Measurements from ENCODE around the gene BCL2. TPM values are rescaled to one million over a fixed set of nuclear protein-coding genes. Genes with fewer than 3 reads are reported as not detected.
"Not testable (repeated sequence)": the region's sequence is repeated elsewhere in the genome, so short reads cannot be mapped to it uniquely, and the experiment has no call there.

BCL2 gene
- total RNA-seq (10 to 100 TPM; 23.7 to 25.4 TPM), polyA plus RNA-seq (1 to 10 TPM; 2.6 to 4.3 TPM)
- long read RNA-seq, donor 1, full-length matches to known transcripts = 7 of 34 reads
- long read RNA-seq, donor 1, partial matches to known transcripts = 0 of 34 reads
- long read RNA-seq, donor 1, other reads (novel, unspliced or antisense) = 27 of 34 reads
- long read RNA-seq, donor 2, full-length matches to known transcripts = 2 of 20 reads
- long read RNA-seq, donor 2, partial matches to known transcripts = 0 of 20 reads
- long read RNA-seq, donor 2, other reads (novel, unspliced or antisense) = 18 of 20 reads

DNA sequence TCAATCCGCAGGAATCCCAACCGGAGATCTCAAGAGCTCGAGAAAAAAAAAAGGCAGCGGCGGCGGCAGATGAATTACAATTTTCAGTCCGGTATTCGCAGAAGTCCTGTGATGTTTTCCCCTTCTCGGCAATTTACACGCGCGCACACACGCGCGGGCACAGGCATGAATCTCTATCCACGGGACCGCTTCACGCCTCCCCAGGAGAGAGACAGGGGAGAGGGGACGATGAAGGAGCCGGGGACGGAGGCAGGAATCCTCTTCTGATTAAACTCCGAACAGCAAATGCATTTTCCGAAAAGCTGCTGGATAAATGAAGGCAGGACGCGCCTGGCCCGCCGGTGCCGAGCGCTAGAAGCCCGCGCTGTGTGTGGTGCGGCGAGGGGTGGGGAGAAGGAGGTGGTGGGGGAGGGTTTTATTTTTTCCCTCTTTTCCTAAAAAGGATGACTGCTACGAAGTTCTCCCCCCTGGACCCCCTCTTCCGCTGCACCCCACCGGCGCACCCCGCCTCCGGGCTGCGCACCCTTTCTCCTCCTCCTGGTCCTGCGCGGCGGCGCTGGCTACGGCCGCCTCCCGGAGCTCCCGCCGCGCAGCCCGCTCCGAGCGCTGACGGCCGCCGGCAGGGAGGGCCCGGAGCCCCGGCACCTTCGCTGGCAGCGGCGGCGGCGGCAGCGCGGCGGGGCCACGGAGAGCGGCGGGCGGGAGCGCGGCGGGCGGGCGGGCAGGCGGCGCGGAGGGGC, at the start of gene BCL2:
Gene BCL2, minus strand, starts transcription at position 387 of the 740 bp plus-strand sequence.
- WGBS, 2 donors = 0 to 1% methylated on average over 56 to 78 of the region's 78 CpGs
- ATAC-seq (ENCODE audit: low FRiP score) (peak; percentile 53), DNase-seq (peak; percentile 71 to 83)
- peak within 1 kb of the TSS; percentile 87 to 97 for H3K4me3 ChIP-seq (ENCODE audit: low read length in 2 of 2)
- no peaks in the 10 kb centered on the region for H3K36me3 ChIP-seq (ENCODE audit: control insufficient read depth in 1 of 2, insufficient read depth in 2 of 2, low read length in 1 of 2)
- H3K27me3 ChIP-seq (ENCODE audit: control insufficient read depth in 1 of 2, insufficient read depth in 2 of 2, low read length in 1 of 2) = no peaks in the 10 kb centered on the region
- peaks cover 0 to 2% of the 10 kb centered on the region in 2 donors for H3K4me1 ChIP-seq (ENCODE audit: control insufficient read depth in 1 of 2, insufficient read depth in 2 of 2, low read length in 2 of 2)
- intact Hi-C loops (cut with DNase I) = loop anchor here (2.0 to 5.0 kb wide), 5 partner anchors 47 to 302 kb away; partner anchors contain the start of gene KDSR (in 1 of the 2)
- H3K9me3 ChIP-seq (ENCODE audit: control insufficient read depth, low read length) = no peaks in the 10 kb centered on the region
- H3K27ac ChIP-seq (ENCODE audit: low read depth in 1 of 2, low read length in 2 of 2) = peak within 1 kb of the TSS; percentile 44 to 91

DNA sequence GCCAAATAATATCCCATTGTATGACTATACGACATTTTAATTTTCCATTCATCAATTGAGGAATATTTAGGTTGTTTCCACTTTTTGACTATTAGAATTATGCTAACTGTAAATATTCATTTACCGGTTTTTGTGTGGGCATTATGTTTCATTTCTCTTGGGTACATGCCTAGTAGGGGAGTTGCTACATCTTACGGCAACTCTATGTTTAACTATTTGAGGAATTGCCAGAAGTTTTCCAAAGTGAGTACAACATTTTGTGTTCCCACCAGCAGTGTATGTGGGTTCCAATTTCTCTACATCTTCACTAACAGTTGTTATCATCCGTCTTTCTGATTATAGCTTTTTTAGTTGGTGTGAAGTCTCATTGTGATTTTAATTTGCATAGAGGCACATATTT, 49.0 kb upstream of the BCL2 start:
- WGBS, 2 donors = 41 to 42% methylated on average over 4 of the region's 4 CpGs
- intact Hi-C loops (cut with DNase I) = no loop called here
- H3K4me3 ChIP-seq (ENCODE audit: low read length in 2 of 2) = no peak overlapping the region
- no peaks in the 10 kb centered on the region for H3K4me1 ChIP-seq (ENCODE audit: control insufficient read depth in 1 of 2, insufficient read depth in 2 of 2, low read length in 2 of 2)
- ATAC-seq (ENCODE audit: low FRiP score) (no peak), DNase-seq (no peak)
- H3K36me3 ChIP-seq (ENCODE audit: control insufficient read depth in 1 of 2, insufficient read depth in 2 of 2, low read length in 1 of 2) = no peaks in the 10 kb centered on the region
- no peak overlapping the region for H3K27ac ChIP-seq (ENCODE audit: low read depth in 1 of 2, low read length in 2 of 2)
- H3K9me3 ChIP-seq (ENCODE audit: control insufficient read depth, low read length) = no peaks in the 10 kb centered on the region
- no peaks in the 10 kb centered on the region for H3K27me3 ChIP-seq (ENCODE audit: control insufficient read depth in 1 of 2, insufficient read depth in 2 of 2, low read length in 1 of 2)

GRCh38 chr18:63367053-63367953, 47.7 kb upstream of the BCL2 start, which contains the start of gene KDSR:
Gene KDSR, minus strand, starts transcription at chr18:63367206. Its CDS starts 88 bp downstream, at chr18:63367118.
- WGBS, 2 donors = 0 to 1% methylated on average over 56 to 90 of the region's 90 CpGs
- H3K27ac ChIP-seq (ENCODE audit: low read depth in 1 of 2, low read length in 2 of 2) = peak within 1 kb of the TSS; percentile 71 to 96
- no peaks in the 10 kb centered on the region for H3K4me1 ChIP-seq (ENCODE audit: control insufficient read depth in 1 of 2, insufficient read depth in 2 of 2, low read length in 2 of 2)
- peak within 1 kb of the TSS; percentile 85 to 87 for H3K4me3 ChIP-seq (ENCODE audit: low read length in 2 of 2)
- intact Hi-C loops (cut with DNase I) = loop anchor here (1.0 to 2.0 kb wide), 3 partner anchors 47 to 66 kb away; partner anchors contain the start of gene VPS4B (in 2 of the 2)
- no peaks in the 10 kb centered on the region for H3K27me3 ChIP-seq (ENCODE audit: control insufficient read depth in 1 of 2, insufficient read depth in 2 of 2, low read length in 1 of 2)
- no peaks in the 10 kb centered on the region for H3K9me3 ChIP-seq (ENCODE audit: control insufficient read depth, low read length)
- H3K36me3 ChIP-seq (ENCODE audit: control insufficient read depth in 1 of 2, insufficient read depth in 2 of 2, low read length in 1 of 2) = no peaks in the 10 kb centered on the region
- peak; percentile 98 for ATAC-seq (ENCODE audit: low FRiP score)
- peak; percentile 98 for DNase-seq

GRCh38 chr18:63366213-63367052, 46.9 kb upstream of the BCL2 start:
- ATAC-seq (ENCODE audit: low FRiP score) (peak; percentile 31), DNase-seq (peak; percentile 74 to 89)
- intact Hi-C loops (cut with DNase I) = loop anchor here (1.0 to 2.0 kb wide), 3 partner anchors 46 to 67 kb away; partner anchors contain the start of gene VPS4B (in 2 of the 2)
- Histone ChIP-seq H3K9me3 (ENCODE audit: control insufficient read depth, low read length) (no peaks in the 10 kb centered on the region), H3K4me3 (ENCODE audit: low read length in 2 of 2) (peak overlapping the region; percentile 85 to 87), H3K36me3 (ENCODE audit: control insufficient read depth in 1 of 2, insufficient read depth in 2 of 2, low read length in 1 of 2) (no peaks in the 10 kb centered on the region), H3K27ac (ENCODE audit: low read depth in 1 of 2, low read length in 2 of 2) (peak overlapping the region; percentile 71 to 92), H3K4me1 (ENCODE audit: control insufficient read depth in 1 of 2, insufficient read depth in 2 of 2, low read length in 2 of 2) (no peaks in the 10 kb centered on the region), H3K27me3 (ENCODE audit: control insufficient read depth in 1 of 2, insufficient read depth in 2 of 2, low read length in 1 of 2) (no peaks in the 10 kb centered on the region)
- 0 to 1% methylated on average over 65 of the region's 65 CpGs for WGBS, 2 donors

- no peaks in the 10 kb centered on the region for H3K9me3 ChIP-seq (ENCODE audit: control insufficient read depth, low read length)
- intact Hi-C loops (cut with DNase I) = loop anchor here in 1 of 2 donors (2.0 kb wide), 1 partner anchor 45 kb away; no protein-coding TSS in a partner anchor
- H3K4me1 ChIP-seq (ENCODE audit: control insufficient read depth in 1 of 2, insufficient read depth in 2 of 2, low read length in 2 of 2) = no peaks in the 10 kb centered on the region
- no peaks in the 10 kb centered on the region for H3K27me3 ChIP-seq (ENCODE audit: control insufficient read depth in 1 of 2, insufficient read depth in 2 of 2, low read length in 1 of 2)
- no peaks in the 10 kb centered on the region for H3K36me3 ChIP-seq (ENCODE audit: control insufficient read depth in 1 of 2, insufficient read depth in 2 of 2, low read length in 1 of 2)
- H3K27ac ChIP-seq (ENCODE audit: low read depth in 1 of 2, low read length in 2 of 2) = peak overlapping the region in 1 of 2 donors; percentile 92
- WGBS, 2 donors = 0 to 1% methylated on average over 12 of the region's 12 CpGs
- ATAC-seq (ENCODE audit: low FRiP score) (no peak), DNase-seq (no peak)
- peak overlapping the region; percentile 85 to 87 for H3K4me3 ChIP-seq (ENCODE audit: low read length in 2 of 2)
Measured at GRCh38 chr18:63365876-63366212, 46.3 kb upstream of the BCL2 start.

GRCh38 chr18:63363951-63364350, 44.4 kb upstream of the BCL2 start:
- 85 to 88% methylated on average over 2 of the region's 2 CpGs for WGBS, 2 donors
- no peaks in the 10 kb centered on the region for H3K4me1 ChIP-seq (ENCODE audit: control insufficient read depth in 1 of 2, insufficient read depth in 2 of 2, low read length in 2 of 2)
- intact Hi-C loops (cut with DNase I) = no loop called here
- peaks cover 0 to 2% of the 10 kb centered on the region in 2 donors for H3K36me3 ChIP-seq (ENCODE audit: control insufficient read depth in 1 of 2, insufficient read depth in 2 of 2, low read length in 1 of 2)
- DNase-seq (no peak), ATAC-seq (ENCODE audit: low FRiP score) (no peak)
- H3K4me3 ChIP-seq (ENCODE audit: low read length in 2 of 2) = no peak overlapping the region
- no peaks in the 10 kb centered on the region for H3K9me3 ChIP-seq (ENCODE audit: control insufficient read depth, low read length)
- no peaks in the 10 kb centered on the region for H3K27me3 ChIP-seq (ENCODE audit: control insufficient read depth in 1 of 2, insufficient read depth in 2 of 2, low read length in 1 of 2)
- H3K27ac ChIP-seq (ENCODE audit: low read depth in 1 of 2, low read length in 2 of 2) = peak overlapping the region in 1 of 2 donors; percentile 56

- H3K27me3 ChIP-seq (ENCODE audit: control insufficient read depth in 1 of 2, insufficient read depth in 2 of 2, low read length in 1 of 2); H3K9me3 ChIP-seq (ENCODE audit: control insufficient read depth, low read length); H3K27ac ChIP-seq (ENCODE audit: low read depth in 1 of 2, low read length in 2 of 2); H3K36me3 ChIP-seq (ENCODE audit: control insufficient read depth in 1 of 2, insufficient read depth in 2 of 2, low read length in 1 of 2); H3K4me3 ChIP-seq (ENCODE audit: low read length in 2 of 2); ATAC-seq (ENCODE audit: low FRiP score); DNase-seq; intact Hi-C loops (cut with DNase I); H3K4me1 ChIP-seq (ENCODE audit: control insufficient read depth in 1 of 2, insufficient read depth in 2 of 2, low read length in 2 of 2): not testable (repeated sequence)
- WGBS, 2 donors = no CpG with 5 or more reads among the region's 2 CpGs
Measured at GRCh38 chr18:63363420-63363819, 43.9 kb upstream of the BCL2 start.

All from aorta (tissue), 5 donors.